ENCODE results near the gene FOXP1.
A peak's percentile ranks its signal among the peaks of the same experiment; 100 is the strongest.

FOXP1 gene

GRCh38 chr3:70994644-70995043 is 588.9 kb downstream of the FOXP1 start:
- Histone ChIP-seq H3K27me3 (ENCODE audit: low read depth, low read length) (no peaks in the 10 kb centered on the region), H3K4me2 (ENCODE audit: low read length) (no peak overlapping the region), H3K4me3 (ENCODE audit: low read length) (no peak overlapping the region), H3K36me3 (replicated peaks; ENCODE audit: low read depth, low read length) (peaks cover 81% of the 10 kb centered on the region), H2AFZ (ENCODE audit: low read depth, low read length) (no peak overlapping the region), H3K9me3 (ENCODE audit: insufficient read depth, low read length) (no peaks in the 10 kb centered on the region), H3K27ac (ENCODE audit: low read length) (no peak overlapping the region), H4K20me1 (ENCODE audit: insufficient read depth, low read length) (peaks cover 87% of the 10 kb centered on the region), H3K4me1 (ENCODE audit: low read length) (peaks cover 22% of the 10 kb centered on the region), H3K9ac (ENCODE audit: low read length) (no peak overlapping the region), H3K79me2 (ENCODE audit: low read length) (peaks cover 96% of the 10 kb centered on the region)
- TF ChIP-seq, protein P1, sequence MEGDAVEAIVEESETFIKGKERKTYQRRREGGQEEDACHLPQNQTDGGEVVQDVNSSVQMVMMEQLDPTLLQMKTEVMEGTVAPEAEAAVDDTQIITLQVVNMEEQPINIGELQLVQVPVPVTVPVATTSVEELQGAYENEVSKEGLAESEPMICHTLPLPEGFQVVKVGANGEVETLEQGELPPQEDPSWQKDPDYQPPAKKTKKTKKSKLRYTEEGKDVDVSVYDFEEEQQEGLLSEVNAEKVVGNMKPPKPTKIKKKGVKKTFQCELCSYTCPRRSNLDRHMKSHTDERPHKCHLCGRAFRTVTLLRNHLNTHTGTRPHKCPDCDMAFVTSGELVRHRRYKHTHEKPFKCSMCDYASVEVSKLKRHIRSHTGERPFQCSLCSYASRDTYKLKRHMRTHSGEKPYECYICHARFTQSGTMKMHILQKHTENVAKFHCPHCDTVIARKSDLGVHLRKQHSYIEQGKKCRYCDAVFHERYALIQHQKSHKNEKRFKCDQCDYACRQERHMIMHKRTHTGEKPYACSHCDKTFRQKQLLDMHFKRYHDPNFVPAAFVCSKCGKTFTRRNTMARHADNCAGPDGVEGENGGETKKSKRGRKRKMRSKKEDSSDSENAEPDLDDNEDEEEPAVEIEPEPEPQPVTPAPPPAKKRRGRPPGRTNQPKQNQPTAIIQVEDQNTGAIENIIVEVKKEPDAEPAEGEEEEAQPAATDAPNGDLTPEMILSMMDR (IDR thresholded peaks at IDR 0.05; ENCODE audit: low read depth, low read length): no peak
- no peak for TF ChIP-seq EZH2phosphoT487 (IDR thresholded peaks at IDR 0.05; ENCODE audit: low read depth)

- H3K79me2 ChIP-seq (ENCODE audit: low read length): peaks cover 94% of the 10 kb centered on the region
- H2AFZ ChIP-seq (ENCODE audit: low read depth, low read length): no peak overlapping the region
- peaks cover 23% of the 10 kb centered on the region for H3K4me1 ChIP-seq (ENCODE audit: low read length)
- no peak overlapping the region for H3K9ac ChIP-seq (ENCODE audit: low read length)
- H3K9me3 ChIP-seq (ENCODE audit: insufficient read depth, low read length): no peaks in the 10 kb centered on the region
- H3K4me3 ChIP-seq (ENCODE audit: low read length): no peak overlapping the region
- H4K20me1 ChIP-seq (ENCODE audit: insufficient read depth, low read length): peaks cover 89% of the 10 kb centered on the region
- peaks cover 76% of the 10 kb centered on the region for H3K36me3 ChIP-seq (replicated peaks; ENCODE audit: low read depth, low read length)
- H3K27me3 ChIP-seq (ENCODE audit: low read depth, low read length): no peaks in the 10 kb centered on the region
- no peak overlapping the region for H3K27ac ChIP-seq (ENCODE audit: low read length)
- H3K4me2 ChIP-seq (ENCODE audit: low read length): no peak overlapping the region
- TF ChIP-seq, protein P1 (IDR thresholded peaks at IDR 0.05; ENCODE audit: low read depth, low read length): no peak
- no peak for TF ChIP-seq EZH2phosphoT487 (IDR thresholded peaks at IDR 0.05; ENCODE audit: low read depth)
Measured at GRCh38 chr3:70992562-70993204, 590.8 kb downstream of the FOXP1 start.

- Histone ChIP-seq H3K9me3 (ENCODE audit: insufficient read depth, low read length) (no peaks in the 10 kb centered on the region), H3K27ac (ENCODE audit: low read length) (no peak overlapping the region), H2AFZ (ENCODE audit: low read depth, low read length) (no peak overlapping the region), H3K36me3 (replicated peaks; ENCODE audit: low read depth, low read length) (peaks cover 76% of the 10 kb centered on the region), H3K4me1 (ENCODE audit: low read length) (peaks cover 23% of the 10 kb centered on the region), H3K4me2 (ENCODE audit: low read length) (no peak overlapping the region), H3K9ac (ENCODE audit: low read length) (no peak overlapping the region), H3K4me3 (ENCODE audit: low read length) (no peak overlapping the region), H3K79me2 (ENCODE audit: low read length) (peaks cover 94% of the 10 kb centered on the region), H3K27me3 (ENCODE audit: low read depth, low read length) (no peaks in the 10 kb centered on the region), H4K20me1 (ENCODE audit: insufficient read depth, low read length) (peaks cover 86% of the 10 kb centered on the region)
- no peak for TF ChIP-seq EZH2phosphoT487 (IDR thresholded peaks at IDR 0.05; ENCODE audit: low read depth)
- TF ChIP-seq, protein P1 (IDR thresholded peaks at IDR 0.05; ENCODE audit: low read depth, low read length): no peak
Measured at GRCh38 chr3:70992131-70992530, 591.4 kb downstream of the FOXP1 start.

DNA sequence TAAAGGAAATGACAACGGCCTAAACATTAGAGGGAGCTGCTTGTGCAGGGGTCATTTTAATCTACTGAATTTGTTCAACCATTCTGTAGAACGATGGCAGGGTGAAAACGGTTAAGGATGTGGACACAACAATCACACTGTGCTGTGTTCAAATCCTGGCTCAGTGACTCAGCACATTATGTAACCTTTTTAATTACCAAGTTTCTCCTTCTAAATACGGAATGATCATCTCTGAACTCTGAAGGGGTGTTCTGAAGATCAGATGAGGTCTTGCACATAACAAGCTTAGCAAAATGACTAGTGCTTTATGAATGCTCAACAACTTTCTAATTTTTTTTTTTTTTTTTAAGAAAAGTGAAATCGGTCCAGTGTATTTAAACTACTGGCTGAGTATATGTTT is 592.8 kb downstream of the FOXP1 start:
- Histone ChIP-seq H3K9ac (ENCODE audit: low read length) (no peak overlapping the region), H3K4me3 (ENCODE audit: low read length) (no peak overlapping the region), H3K4me1 (ENCODE audit: low read length) (peaks cover 23% of the 10 kb centered on the region), H4K20me1 (ENCODE audit: insufficient read depth, low read length) (peaks cover 78% of the 10 kb centered on the region), H3K79me2 (ENCODE audit: low read length) (peaks cover 90% of the 10 kb centered on the region), H3K9me3 (ENCODE audit: insufficient read depth, low read length) (no peaks in the 10 kb centered on the region), H2AFZ (ENCODE audit: low read depth, low read length) (no peak overlapping the region), H3K27me3 (ENCODE audit: low read depth, low read length) (no peaks in the 10 kb centered on the region), H3K27ac (ENCODE audit: low read length) (no peak overlapping the region), H3K4me2 (ENCODE audit: low read length) (no peak overlapping the region), H3K36me3 (replicated peaks; ENCODE audit: low read depth, low read length) (peaks cover 77% of the 10 kb centered on the region)
- TF ChIP-seq, protein P1 (IDR thresholded peaks at IDR 0.05; ENCODE audit: low read depth, low read length): peak; percentile 29; the same call in 1 of the 2 replicates
- TF ChIP-seq EZH2phosphoT487 (IDR thresholded peaks at IDR 0.05; ENCODE audit: low read depth): no peak

All from OCI-LY3 (cell line).